ENCODE data around the gene SCIN. TPM values are rescaled to one million over a fixed set of nuclear protein-coding genes. Genes with fewer than 3 reads are reported as not detected.

The SCIN gene
- total RNA-seq, 1 experiment from 2014 or later = 0.39 TPM

DNA sequence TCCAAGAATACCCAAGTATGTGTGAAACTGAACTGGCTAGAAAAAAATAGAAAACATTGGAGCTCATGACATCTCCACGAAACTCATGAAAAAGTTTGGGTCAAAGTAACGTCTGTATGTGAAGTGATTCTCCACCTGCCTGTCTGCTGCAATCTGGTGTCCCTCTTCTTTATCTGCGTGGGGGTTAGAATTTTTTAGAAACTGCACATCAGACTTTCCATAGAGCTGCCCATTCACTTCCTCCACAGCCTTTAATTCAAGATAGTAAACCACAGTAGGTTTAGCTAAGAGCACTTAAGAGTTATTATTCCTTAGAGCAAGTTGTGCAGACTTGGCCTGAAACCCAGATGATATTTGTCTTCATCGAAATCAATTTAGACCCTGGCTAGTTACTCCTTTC lies 55.3 kb downstream of the SCIN start:
- TF ChIP-seq, protein P1, sequence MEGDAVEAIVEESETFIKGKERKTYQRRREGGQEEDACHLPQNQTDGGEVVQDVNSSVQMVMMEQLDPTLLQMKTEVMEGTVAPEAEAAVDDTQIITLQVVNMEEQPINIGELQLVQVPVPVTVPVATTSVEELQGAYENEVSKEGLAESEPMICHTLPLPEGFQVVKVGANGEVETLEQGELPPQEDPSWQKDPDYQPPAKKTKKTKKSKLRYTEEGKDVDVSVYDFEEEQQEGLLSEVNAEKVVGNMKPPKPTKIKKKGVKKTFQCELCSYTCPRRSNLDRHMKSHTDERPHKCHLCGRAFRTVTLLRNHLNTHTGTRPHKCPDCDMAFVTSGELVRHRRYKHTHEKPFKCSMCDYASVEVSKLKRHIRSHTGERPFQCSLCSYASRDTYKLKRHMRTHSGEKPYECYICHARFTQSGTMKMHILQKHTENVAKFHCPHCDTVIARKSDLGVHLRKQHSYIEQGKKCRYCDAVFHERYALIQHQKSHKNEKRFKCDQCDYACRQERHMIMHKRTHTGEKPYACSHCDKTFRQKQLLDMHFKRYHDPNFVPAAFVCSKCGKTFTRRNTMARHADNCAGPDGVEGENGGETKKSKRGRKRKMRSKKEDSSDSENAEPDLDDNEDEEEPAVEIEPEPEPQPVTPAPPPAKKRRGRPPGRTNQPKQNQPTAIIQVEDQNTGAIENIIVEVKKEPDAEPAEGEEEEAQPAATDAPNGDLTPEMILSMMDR (conservative IDR thresholded peaks at IDR 0.05; ENCODE audit: low read depth, low read length) = no peak
- TF ChIP-seq EZH2 (IDR thresholded peaks at IDR 0.05; ENCODE audit: borderline replicate concordance, low read depth, low read length, poor library complexity, severe bottlenecking) = no peak
- Histone ChIP-seq H3K4me1 (ENCODE audit: insufficient read depth, low read length, poor library complexity, severe bottlenecking) (peaks cover 4% of the 10 kb centered on the region), H3K4me3 (ENCODE audit: low read depth, low read length, poor library complexity, severe bottlenecking) (no peak overlapping the region), H3K27ac (ENCODE audit: low read depth, low read length, poor library complexity, severe bottlenecking) (no peak overlapping the region), H3K9me3 (ENCODE audit: low read depth, low read length, poor library complexity, severe bottlenecking) (no peaks in the 10 kb centered on the region), H3K36me3 (ENCODE audit: insufficient read depth, low read length, poor library complexity, severe bottlenecking) (no peaks in the 10 kb centered on the region), H3K27me3 (replicated peaks; ENCODE audit: insufficient read depth, low read depth, low read length, poor library complexity) (no peaks in the 10 kb centered on the region)
- no TSS peak for BruUV-seq (replicated peaks)
- ChIA-PET POLR2A (ENCODE audit: low non-redundant PET) (no interaction called here), CTCF (no interaction called here)
- no peak for DNase-seq (ENCODE audit: low spot score)
- intact Hi-C loops (cut with micrococcal nuclease; ENCODE audit: unreplicated experiment) = loop anchor here (10.0 kb wide), 2 partner anchors 171 to 791 kb away; partner anchors contain the start of gene THSD7A

DNA sequence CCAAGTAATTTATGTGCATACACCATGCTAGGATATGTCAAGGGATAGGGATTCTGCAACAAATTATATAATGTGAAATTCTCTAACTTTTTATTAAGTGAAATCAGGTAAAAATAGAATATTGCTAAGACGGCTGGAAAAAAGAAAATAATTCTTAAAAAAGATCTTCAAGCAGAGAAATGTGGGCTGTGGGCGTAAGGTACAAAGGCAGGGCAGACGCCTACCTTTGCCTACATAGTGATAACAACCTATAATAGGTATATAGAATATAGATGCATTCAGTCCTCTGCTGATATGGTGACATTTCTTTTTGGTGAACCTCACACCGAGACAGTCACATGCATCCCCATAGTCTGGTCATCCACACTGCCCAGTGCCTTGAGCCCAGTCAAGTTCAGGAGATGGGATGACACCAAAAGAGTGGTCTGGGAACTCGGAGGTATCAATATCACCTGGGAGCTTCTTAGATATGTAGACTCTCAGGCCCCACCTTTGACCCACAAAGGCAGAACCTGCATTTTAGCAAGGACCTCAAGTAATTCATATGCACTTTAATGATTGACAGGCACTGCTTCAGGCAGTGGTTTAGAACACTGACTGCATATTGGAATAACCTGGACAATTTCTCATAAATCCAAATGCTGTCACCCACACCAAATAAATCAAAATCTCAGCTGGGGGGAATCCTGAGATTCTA lies 59.4 kb downstream of the SCIN start:
- H3K36me3 ChIP-seq (ENCODE audit: insufficient read depth, low read length, poor library complexity, severe bottlenecking) = no peaks in the 10 kb centered on the region
- POLR2A ChIA-PET (ENCODE audit: low non-redundant PET) = no interaction called here
- peaks cover 4% of the 10 kb centered on the region for H3K4me1 ChIP-seq (ENCODE audit: insufficient read depth, low read length, poor library complexity, severe bottlenecking)
- no peaks in the 10 kb centered on the region for H3K27me3 ChIP-seq (replicated peaks; ENCODE audit: insufficient read depth, low read depth, low read length, poor library complexity)
- CTCF ChIA-PET = no interaction called here
- intact Hi-C loops (cut with micrococcal nuclease; ENCODE audit: unreplicated experiment) = loop anchor here (10.0 kb wide), 2 partner anchors 175 to 795 kb away; partner anchors contain the start of gene THSD7A
- H3K27ac ChIP-seq (ENCODE audit: low read depth, low read length, poor library complexity, severe bottlenecking) = no peak overlapping the region
- no peak for DNase-seq (ENCODE audit: low spot score)
- TF ChIP-seq, protein P1 (conservative IDR thresholded peaks at IDR 0.05; ENCODE audit: low read depth, low read length) = no peak
- TF ChIP-seq EZH2 (IDR thresholded peaks at IDR 0.05; ENCODE audit: borderline replicate concordance, low read depth, low read length, poor library complexity, severe bottlenecking) = no peak
- no peaks in the 10 kb centered on the region for H3K9me3 ChIP-seq (ENCODE audit: low read depth, low read length, poor library complexity, severe bottlenecking)
- no peak overlapping the region for H3K4me3 ChIP-seq (ENCODE audit: low read depth, low read length, poor library complexity, severe bottlenecking)
- no TSS peak for BruUV-seq (replicated peaks)

DNA sequence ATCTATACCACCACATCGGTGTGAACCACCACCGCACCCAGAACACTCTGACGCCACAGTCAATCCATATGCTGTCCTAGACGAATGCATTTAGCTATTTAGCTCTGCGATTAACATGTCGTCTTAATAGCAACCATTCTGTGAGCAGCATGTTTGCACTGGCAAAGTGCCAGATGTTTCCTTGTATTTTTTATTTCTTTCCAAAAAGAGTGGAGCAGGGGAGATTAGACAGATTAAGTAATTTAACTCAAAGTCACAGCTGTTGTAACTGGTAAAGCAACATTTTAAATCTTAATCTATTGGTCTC lies 59.9 kb downstream of the SCIN start:
- H3K27me3 ChIP-seq (replicated peaks; ENCODE audit: insufficient read depth, low read depth, low read length, poor library complexity) = no peaks in the 10 kb centered on the region
- no peak overlapping the region for H3K4me3 ChIP-seq (ENCODE audit: low read depth, low read length, poor library complexity, severe bottlenecking)
- H3K4me1 ChIP-seq (ENCODE audit: insufficient read depth, low read length, poor library complexity, severe bottlenecking) = peaks cover 4% of the 10 kb centered on the region
- no peaks in the 10 kb centered on the region for H3K9me3 ChIP-seq (ENCODE audit: low read depth, low read length, poor library complexity, severe bottlenecking)
- CTCF ChIA-PET = no interaction called here
- POLR2A ChIA-PET (ENCODE audit: low non-redundant PET) = no interaction called here
- H3K36me3 ChIP-seq (ENCODE audit: insufficient read depth, low read length, poor library complexity, severe bottlenecking) = no peaks in the 10 kb centered on the region
- no TSS peak for BruUV-seq (replicated peaks)
- H3K27ac ChIP-seq (ENCODE audit: low read depth, low read length, poor library complexity, severe bottlenecking) = no peak overlapping the region
- intact Hi-C loops (cut with micrococcal nuclease; ENCODE audit: unreplicated experiment) = no loop called here
- TF ChIP-seq EZH2 (IDR thresholded peaks at IDR 0.05; ENCODE audit: borderline replicate concordance, low read depth, low read length, poor library complexity, severe bottlenecking) = no peak
- TF ChIP-seq, protein P1 (conservative IDR thresholded peaks at IDR 0.05; ENCODE audit: low read depth, low read length) = no peak
- peak; percentile 30 for DNase-seq (ENCODE audit: low spot score)

Measured in A673 (cell line).